BJ (cell line): ENCODE measurements around the gene GPR21. TPM values are rescaled to one million over a fixed set of nuclear protein-coding genes. Genes with fewer than 3 reads are reported as not detected.

Experiments
- CTCF ChIA-PET: fragments of 350-600 bp; formaldehyde crosslinking; extraction: SDS; loops from one replicate; lab custom pipeline; 2021; ENCODE audit warnings: antibody characterized with exemption, inconsistent platforms; lab: Yijun Ruan, JAX
- POLR2A ChIA-PET: fragments of 300-600 bp; sonication (Branson Sonifier 250); formaldehyde crosslinking; extraction: SDS; loops from one replicate; lab custom pipeline; 2021; ENCODE audit warnings: antibody characterized with exemption; lab: Charles Lee
- DNase-seq: peaks from one replicate; pipeline ENCODE4 v3.0.0-alpha.2; 2011; ENCODE audit warnings: low read depth
- H3K27me3 ChIP-seq: 2 replicates; pipeline ENCODE4 v1.6.0; 2011; ENCODE audit warnings: low read length; ENCODE audit not compliant: control insufficient read depth, insufficient read depth
- H3K36me3 ChIP-seq: 2 replicates; pipeline ENCODE4 v1.5.1; 2011; ENCODE audit warnings: low read length; ENCODE audit not compliant: control insufficient read depth, insufficient read depth
- H3K4me3 ChIP-seq: 2 replicates; pipeline ENCODE4 v1.5.1; 2011; ENCODE audit warnings: low read depth, mild to moderate bottlenecking, control low read depth, low read length
- CTCF ChIP-seq: IDR thresholded peaks from 2 replicates; pipeline ENCODE4 v1.5.1; 2011; ENCODE audit warnings: low read depth, mild to moderate bottlenecking, control low read depth, inconsistent platforms, low read length, moderate library complexity; ENCODE audit not compliant: insufficient read depth
- polyA plus RNA-seq: library from polyadenylated mRNA; depleted of rRNA; stranded (reverse); fragments of >200 nt; gene quantifications from 2 replicates; pipeline ENCODE4 v1.2.3, GENCODE V29; 2011

Gene GPR21
- polyA plus RNA-seq, 1 experiment, result not detected

GRCh38 chr9:123065196-123065595 is 31.7 kb downstream of the GPR21 start:
- ChIA-PET POLR2A (no interaction called here), CTCF (no interaction called here)
- Histone ChIP-seq H3K27me3 (no peaks in the 10 kb centered on the region), H3K36me3 (0 out of 2 replicates have a peak, but pooled peaks cover 1% of the 10 kb centered on the region), H3K4me3 (no peak overlapping the region)
- no peak for TF ChIP-seq CTCF
- DNase-seq, result no peak

GRCh38 chr9:123067136-123067535 is 33.7 kb downstream of the GPR21 start:
- ChIA-PET CTCF (no interaction called here), POLR2A (no interaction called here)
- no peak overlapping the region for H3K4me3 ChIP-seq
- no peaks in the 10 kb centered on the region for H3K27me3 ChIP-seq
- H3K36me3 ChIP-seq, result 0 out of 2 replicates have a peak, but pooled peaks cover 1% of the 10 kb centered on the region
- TF ChIP-seq CTCF, result no peak
- no peak for DNase-seq

- ChIA-PET CTCF (interaction anchor here (0.6 to 1.2 kb wide), 2 partner anchors 280 to 1723 kb away, joined by 3 to 4 read pairs; no protein-coding TSS in a partner anchor), POLR2A (interaction anchor here (1.0 kb wide), 1 partner anchor 24 kb away, joined by 3 read pairs; no protein-coding TSS in a partner anchor)
- Histone ChIP-seq H3K36me3 (0 out of 2 replicates have a peak, but pooled peaks cover 1% of the 10 kb centered on the region), H3K4me3 (no peak overlapping the region), H3K27me3 (no peaks in the 10 kb centered on the region)
- no peak for TF ChIP-seq CTCF
- DNase-seq, result peak; percentile 94
Observed at GRCh38 chr9:123069010-123069481, 35.6 kb downstream of the GPR21 start.

GRCh38 chr9:123070198-123070597 is 36.7 kb downstream of the GPR21 start:
- ChIA-PET CTCF (interaction anchor here (0.6 kb wide), 1 partner anchor 242 kb away, joined by 3 read pairs; no protein-coding TSS in a partner anchor), POLR2A (no interaction called here)
- H3K27me3 ChIP-seq, result no peaks in the 10 kb centered on the region
- TF ChIP-seq CTCF, result no peak
- H3K4me3 ChIP-seq, result no peak overlapping the region
- H3K36me3 ChIP-seq, result 0 out of 2 replicates have a peak, but pooled peaks cover 1% of the 10 kb centered on the region
- no peak for DNase-seq

- POLR2A ChIA-PET, result interaction anchor here (0.5 kb wide), 1 partner anchor 18 kb away, joined by 3 read pairs; no protein-coding TSS in a partner anchor
- TF ChIP-seq CTCF, result no peak
- CTCF ChIA-PET, result interaction anchor here (5.6 kb wide), 1 partner anchor 277 kb away, joined by 27 read pairs; no protein-coding TSS in a partner anchor
- H3K36me3 ChIP-seq, result peaks cover 3% of the 10 kb centered on the region; the same call in 1 of the 2 replicates
- no peak overlapping the region for H3K4me3 ChIP-seq
- H3K27me3 ChIP-seq, result no peaks in the 10 kb centered on the region
- DNase-seq, result no peak
Observed at GRCh38 chr9:123072407-123072995, 39.0 kb downstream of the GPR21 start.
